ENCODE measurements around the gene ANKRD17.

ANKRD17 gene

DNA sequence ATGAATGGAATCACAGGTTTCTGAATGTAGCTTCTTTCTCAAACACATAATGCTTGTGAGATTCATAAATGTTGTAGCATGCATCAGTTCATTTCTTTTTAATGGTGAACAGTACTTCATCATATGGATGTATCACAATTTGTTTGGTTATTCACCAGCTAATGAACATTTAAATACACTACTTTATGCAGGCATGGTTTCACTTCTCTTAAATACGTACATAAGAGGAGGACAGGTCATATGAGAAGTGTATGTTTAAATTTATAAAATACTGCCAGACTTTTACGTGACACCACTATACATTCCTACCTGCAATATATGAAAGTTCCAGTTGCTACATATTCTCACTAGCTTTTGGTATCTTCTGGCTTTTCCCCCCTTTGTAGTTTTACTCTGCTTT, 65.4 kb downstream of the ANKRD17 start:
- peak; percentile 17 for DNase-seq

- DNase-seq, result no peak
Observed at GRCh38 chr4:73189274-73189810, 69.3 kb downstream of the ANKRD17 start.

DNA sequence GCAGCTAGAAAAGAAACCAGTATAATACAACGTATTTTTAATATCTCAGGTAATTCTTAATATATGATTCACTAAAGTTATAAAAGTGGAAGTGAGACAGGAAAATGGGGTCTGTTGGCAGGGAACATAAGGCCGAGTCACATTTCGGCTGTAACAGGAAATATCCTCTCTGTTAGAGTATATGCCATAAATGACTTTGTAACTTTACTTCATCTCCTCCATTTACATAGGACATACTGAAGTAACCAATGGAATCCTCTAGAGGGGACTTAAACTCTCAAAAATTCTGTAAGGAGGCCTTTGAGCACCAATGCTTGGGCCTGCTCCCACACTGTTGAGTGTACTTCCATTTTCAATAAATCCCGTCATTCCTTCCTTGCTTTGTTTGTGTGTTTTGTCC, 71.3 kb downstream of the ANKRD17 start:
- DNase-seq, result no peak

- no peak for DNase-seq
Observed at GRCh38 chr4:73185903-73186302, 72.7 kb downstream of the ANKRD17 start.

GRCh38 chr4:73181231-73181630, 77.4 kb downstream of the ANKRD17 start:
- DNase-seq, result peak; percentile 49

DNA sequence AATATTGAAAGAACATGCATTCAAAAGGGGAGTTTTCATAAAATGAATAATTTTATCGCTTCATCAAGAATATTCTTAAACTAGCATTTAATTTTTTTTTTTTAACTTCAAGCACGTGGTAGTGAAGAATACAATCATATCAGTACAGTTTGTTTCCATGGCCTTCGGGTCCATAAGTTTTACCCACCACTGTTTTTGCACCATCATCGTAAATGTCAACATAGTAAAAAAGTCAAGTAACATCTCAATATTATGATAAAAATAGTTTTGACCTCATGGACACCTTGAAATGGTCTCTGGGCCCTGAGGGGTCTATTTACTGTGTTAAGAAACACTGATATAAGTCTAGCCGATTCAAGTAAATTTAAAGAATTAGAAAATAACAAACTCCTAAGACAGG, 80.2 kb downstream of the ANKRD17 start:
- no peak for DNase-seq

DNA sequence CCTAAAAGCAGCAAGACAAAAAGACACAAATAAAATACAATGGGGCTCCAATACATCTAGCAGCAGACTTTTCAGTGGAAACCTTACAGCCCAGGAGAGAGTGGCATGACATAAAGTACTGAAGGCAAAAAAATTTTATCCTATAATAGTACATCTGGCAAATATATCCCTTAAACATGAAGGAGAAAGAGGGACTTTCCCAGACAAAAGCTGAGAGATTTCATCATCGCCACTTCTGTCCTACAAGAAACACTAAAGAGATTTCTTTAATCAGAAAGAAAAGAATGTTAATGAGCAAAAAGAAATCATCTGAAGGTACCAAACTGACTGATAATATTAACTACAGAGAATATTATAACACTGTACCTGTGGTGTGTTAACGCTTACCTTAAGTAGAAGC, 86.4 kb downstream of the ANKRD17 start:
- peak; percentile 32 for DNase-seq

DNA sequence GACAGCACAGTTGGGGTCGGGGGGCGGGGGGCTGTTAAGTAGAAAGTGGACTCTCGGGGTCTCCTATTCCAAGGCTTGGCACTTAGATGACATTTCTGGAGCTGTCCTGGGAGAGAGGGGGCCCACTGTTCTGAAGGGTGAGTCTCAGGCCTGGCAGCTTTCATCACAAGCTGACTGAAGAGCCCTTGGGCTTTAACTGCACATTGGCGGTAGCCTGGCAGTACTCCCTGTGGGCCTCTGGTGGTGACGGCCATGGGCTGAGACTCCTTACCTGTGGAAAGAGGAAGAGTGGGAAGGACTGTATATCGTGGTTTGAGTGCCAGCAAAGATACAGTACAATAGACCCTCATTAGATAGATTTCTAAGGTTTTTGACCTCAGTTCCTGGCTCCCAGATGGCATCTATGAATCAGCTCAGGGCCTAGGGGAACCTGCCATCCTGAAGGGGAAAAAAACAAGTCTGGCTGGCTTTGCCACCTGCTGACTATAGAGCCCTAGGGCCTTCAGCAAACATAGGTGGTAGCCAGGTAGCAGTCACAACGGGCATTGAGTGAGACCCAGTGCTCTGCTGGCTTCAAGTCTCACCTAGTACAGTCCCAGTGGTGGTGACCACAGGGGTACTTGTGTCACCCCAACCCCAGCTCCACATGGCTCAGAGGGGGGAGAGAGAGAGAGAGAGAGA, 87.9 kb downstream of the ANKRD17 start:
- no peak for DNase-seq

- no peak for DNase-seq
Observed at GRCh38 chr4:73166212-73166611, 92.4 kb downstream of the ANKRD17 start.

GRCh38 chr4:73161527-73162185, 96.9 kb downstream of the ANKRD17 start:
- no peak for DNase-seq

DNA sequence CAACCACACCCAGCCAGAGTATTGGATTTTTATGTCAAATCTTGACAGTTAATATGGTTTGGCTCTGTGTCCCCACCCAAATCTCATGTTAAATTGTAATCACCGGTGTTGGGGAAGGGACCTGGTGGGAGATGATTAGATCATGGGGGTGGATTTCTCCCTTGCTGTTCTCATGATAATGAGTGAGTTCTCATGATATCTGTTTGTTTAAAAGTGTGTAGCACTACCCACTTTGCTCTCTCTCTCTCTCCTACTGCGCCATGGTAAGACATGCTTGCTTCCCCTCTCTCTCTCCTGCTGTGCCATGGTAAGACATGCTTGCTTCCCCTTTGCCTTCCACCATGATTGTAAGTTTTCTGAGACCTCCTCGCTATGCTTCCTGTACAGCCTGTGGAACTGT, 102.2 kb downstream of the ANKRD17 start:
- DNase-seq, result no peak

GRCh38 chr4:73152893-73153292, 105.7 kb downstream of the ANKRD17 start:
- no peak for DNase-seq

- DNase-seq, result peak; percentile 6
Observed at GRCh38 chr4:73142995-73143547, 115.5 kb downstream of the ANKRD17 start.

- DNase-seq, result no peak
Observed at GRCh38 chr4:73139991-73140390, 118.6 kb downstream of the ANKRD17 start.

GRCh38 chr4:73139245-73139644, 119.4 kb downstream of the ANKRD17 start:
- no peak for DNase-seq

DNA sequence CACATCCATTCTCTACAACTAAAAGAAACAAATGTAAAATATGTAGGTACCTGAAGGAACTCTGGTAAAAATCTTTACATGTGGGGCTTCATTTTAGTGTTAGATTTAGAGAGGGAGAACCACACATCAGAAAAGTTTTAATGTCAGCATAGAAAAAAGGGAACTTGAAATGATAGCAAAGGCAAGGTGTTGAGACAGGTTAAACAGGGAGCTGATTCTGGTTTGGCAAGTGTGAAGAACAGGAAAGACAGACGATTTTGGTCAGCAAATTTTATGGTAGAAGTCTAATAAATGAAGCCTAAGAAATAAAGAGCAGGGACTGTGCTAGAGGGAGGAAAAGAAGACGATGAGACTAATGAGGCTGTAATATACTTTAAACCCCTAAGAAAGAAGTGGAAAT, 121.5 kb downstream of the ANKRD17 start:
- DNase-seq, result no peak

- no peak for DNase-seq
Observed at GRCh38 chr4:73133784-73134183, 124.8 kb downstream of the ANKRD17 start.

DNA sequence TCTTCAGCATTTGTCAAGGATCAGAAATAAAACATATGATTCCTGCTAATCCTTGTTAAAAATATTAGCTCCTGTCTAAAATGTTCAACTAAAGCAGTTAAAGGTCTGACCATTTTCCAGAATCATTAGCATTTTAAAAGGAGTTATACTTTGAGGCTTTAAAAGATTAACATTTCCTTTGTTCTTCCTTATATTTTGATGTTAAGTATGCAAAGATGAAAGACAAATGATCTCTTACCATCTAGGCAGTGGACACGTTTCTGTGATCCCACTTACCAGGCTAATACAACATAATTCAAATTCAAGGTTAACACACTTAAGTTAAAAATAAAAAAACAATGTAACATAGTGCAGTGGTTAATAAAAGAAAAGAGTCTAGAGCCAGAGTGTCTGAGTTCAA, 127.3 kb downstream of the ANKRD17 start:
- DNase-seq, result no peak

DNA sequence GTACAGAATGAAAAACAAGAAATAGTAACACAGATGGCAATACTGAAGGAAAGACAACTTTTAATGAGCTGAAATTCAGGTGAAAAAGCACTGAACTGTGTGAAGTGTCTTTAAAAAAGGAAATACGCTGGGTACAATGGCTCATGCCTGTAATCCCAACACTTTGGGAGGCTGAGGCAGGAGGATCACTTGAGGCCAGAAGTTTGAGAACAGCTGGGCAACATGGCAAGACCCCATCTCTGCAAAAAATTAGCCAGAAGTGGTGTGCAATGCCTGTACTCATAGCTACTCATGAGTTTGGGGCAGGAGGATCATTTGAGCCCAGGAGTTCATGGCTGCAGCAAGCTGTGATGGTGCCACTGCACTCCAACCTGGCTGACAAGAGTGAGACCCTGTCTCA, 129.3 kb downstream of the ANKRD17 start:
- DNase-seq, result no peak

GRCh38 chr4:73127839-73128453, 130.7 kb downstream of the ANKRD17 start:
- DNase-seq, result no peak

GRCh38 chr4:73109493-73109892, 149.1 kb downstream of the ANKRD17 start:
- no peak for DNase-seq

- no peak for DNase-seq
Observed at GRCh38 chr4:73104695-73105094, 153.9 kb downstream of the ANKRD17 start.

DNA sequence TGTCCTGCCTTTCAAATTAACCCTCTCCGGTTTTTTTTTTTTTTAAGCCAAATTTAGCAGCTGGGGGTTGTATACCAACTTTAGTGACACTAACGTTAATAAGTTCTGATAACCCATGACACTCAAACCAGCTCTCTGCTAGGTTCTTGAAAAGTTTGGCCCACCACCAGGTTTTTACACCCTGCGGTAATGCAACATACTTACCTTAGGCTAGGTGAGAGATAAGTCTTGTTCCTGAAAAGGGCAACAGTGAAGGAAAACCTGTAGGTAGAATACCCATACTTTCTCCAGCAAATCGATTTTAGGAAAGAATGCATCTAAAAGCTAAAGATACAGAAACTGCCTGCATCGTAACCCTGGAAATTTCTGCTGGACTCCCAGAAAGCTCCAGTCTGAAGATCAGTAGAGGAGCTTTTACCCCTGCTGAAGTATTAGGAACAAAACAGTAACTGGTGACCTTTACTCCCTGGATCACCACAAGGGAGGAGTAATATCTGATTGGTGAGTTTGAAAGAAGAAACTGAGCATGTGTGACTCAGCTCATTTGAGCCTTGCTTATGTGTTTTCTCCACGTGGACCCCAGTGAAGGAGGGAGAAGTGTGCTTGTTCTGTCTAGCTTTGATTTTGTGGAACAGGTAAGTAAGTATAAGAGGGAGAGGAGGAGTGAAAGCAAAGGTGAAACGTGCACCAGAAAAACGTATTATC, 154.6 kb downstream of the ANKRD17 start:
- peak; percentile 4 for DNase-seq
